ENCODE results near the gene ARHGEF4. TPM values are rescaled to one million over a fixed set of nuclear protein-coding genes. Genes with fewer than 3 reads are reported as not detected.

The ARHGEF4 gene
- total and polyA plus RNA-seq, 8 donors, result 16.3 to 58.2 (median 19.8) TPM

- Histone ChIP-seq H3K4me1 (no peaks in the 10 kb centered on the region), H3K9me3 (no peaks in the 10 kb centered on the region), H3K27me3 (no peaks in the 10 kb centered on the region), H3K36me3 (no peaks in the 10 kb centered on the region), H3K27ac (no peak overlapping the region), H3K4me3 (no peak overlapping the region)
- ATAC-seq, result no peak
- intact Hi-C loops (cut with DNase I), result no loop called here
- no peak for FAIRE-seq
- TF ChIP-seq CTCF (IDR thresholded peaks at IDR 0.05), result no peak
- 55 to 66% methylated on average over 4 of the region's 4 CpGs for WGBS, 2 donors
- no peak for DNase-seq
Observed at GRCh38 chr2:130912471-130912870, 75.8 kb downstream of the ARHGEF4 start.

GRCh38 chr2:130913891-130914290 lies 77.2 kb downstream of the ARHGEF4 start:
- intact Hi-C loops (cut with DNase I), result no loop called here
- Histone ChIP-seq H3K9me3 (no peaks in the 10 kb centered on the region), H3K27me3 (no peaks in the 10 kb centered on the region), H3K27ac (no peak overlapping the region), H3K36me3 (no peaks in the 10 kb centered on the region), H3K4me3 (no peak overlapping the region), H3K4me1 (no peaks in the 10 kb centered on the region)
- DNase-seq (no peak), FAIRE-seq (no peak), ATAC-seq (no peak)
- no peak for TF ChIP-seq CTCF (IDR thresholded peaks at IDR 0.05)
- WGBS, 2 donors, result 78 to 83% methylated on average over 6 of the region's 6 CpGs

DNA sequence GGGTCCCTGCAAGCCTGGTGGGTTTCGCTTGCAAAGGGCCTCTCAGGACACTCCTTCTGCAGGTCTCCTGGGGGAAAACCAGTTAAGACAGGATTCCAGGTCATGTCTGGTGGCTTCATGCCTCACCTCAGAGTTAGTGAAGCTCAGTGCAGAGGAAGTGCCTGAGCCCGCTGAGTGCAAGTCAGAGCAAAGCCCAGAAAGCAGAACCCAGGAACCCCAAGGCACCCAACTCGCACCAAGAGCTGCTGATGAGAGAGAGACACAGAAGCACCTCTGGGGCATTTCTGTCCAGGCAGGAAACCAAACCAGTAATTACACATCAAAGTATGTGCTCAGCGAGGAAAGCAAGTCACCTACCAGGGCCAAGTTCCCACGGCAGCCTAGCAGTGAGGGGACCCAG lies 78.4 kb downstream of the ARHGEF4 start:
- TF ChIP-seq CTCF (IDR thresholded peaks at IDR 0.05), result no peak
- ATAC-seq (no peak), FAIRE-seq (no peak), DNase-seq (no peak)
- Histone ChIP-seq H3K27me3 (no peaks in the 10 kb centered on the region), H3K9me3 (no peaks in the 10 kb centered on the region), H3K4me3 (no peak overlapping the region), H3K36me3 (no peaks in the 10 kb centered on the region), H3K27ac (no peak overlapping the region), H3K4me1 (no peaks in the 10 kb centered on the region)
- intact Hi-C loops (cut with DNase I), result no loop called here
- 94 to 96% methylated on average over 5 of the region's 5 CpGs for WGBS, 2 donors

- no peak for FAIRE-seq
- intact Hi-C loops (cut with DNase I), result no loop called here
Observed at GRCh38 chr2:130915595-130916437, 79.1 kb downstream of the ARHGEF4 start.

More at GRCh38 chr2:130915595-130916437, 79.1 kb downstream of the ARHGEF4 start:
- WGBS, 2 donors, result 61 to 69% methylated on average over 49 to 50 of the region's 50 CpGs
- ATAC-seq, result no peak
- H3K27ac ChIP-seq, result no peak overlapping the region
- DNase-seq, result no peak
- H3K4me1 ChIP-seq, result no peaks in the 10 kb centered on the region
- no peaks in the 10 kb centered on the region for H3K36me3 ChIP-seq
- no peak overlapping the region for H3K4me3 ChIP-seq
- no peak for TF ChIP-seq CTCF (IDR thresholded peaks at IDR 0.05)
- H3K27me3 ChIP-seq, result no peaks in the 10 kb centered on the region
- H3K9me3 ChIP-seq, result no peaks in the 10 kb centered on the region
